OCI-M2 (cell line): ENCODE measurements around the gene SYNDIG1.

Source experiments
- DNase-seq: peaks from one replicate; lab custom pipeline; 2025; ENCODE audit not compliant: unreplicated experiment; lab: John Stamatoyannopoulos, UW

SYNDIG1 gene

GRCh38 chr20:24651171-24651975, 181.9 kb downstream of the SYNDIG1 start:
- DNase-seq: no peak

GRCh38 chr20:24651976-24652345, 182.5 kb downstream of the SYNDIG1 start:
- no peak for DNase-seq

GRCh38 chr20:24653306-24653705, 183.9 kb downstream of the SYNDIG1 start:
- DNase-seq: no peak

GRCh38 chr20:24654425-24654824, 185.0 kb downstream of the SYNDIG1 start:
- no peak for DNase-seq

- no peak for DNase-seq
These were observed 187.0 kb downstream of the SYNDIG1 start for GRCh38 chr20:24656391-24656790.

- no peak for DNase-seq
These were observed 187.8 kb downstream of the SYNDIG1 start for GRCh38 chr20:24657196-24657595.

GRCh38 chr20:24657878-24658620, 188.6 kb downstream of the SYNDIG1 start:
- DNase-seq: no peak

- no peak for DNase-seq
These were observed 189.7 kb downstream of the SYNDIG1 start for GRCh38 chr20:24658920-24659660.

GRCh38 chr20:24659835-24660234, 190.4 kb downstream of the SYNDIG1 start:
- no peak for DNase-seq

- no peak for DNase-seq
These were observed 191.2 kb downstream of the SYNDIG1 start for GRCh38 chr20:24660651-24661050.

- DNase-seq: no peak
These were observed 191.8 kb downstream of the SYNDIG1 start for GRCh38 chr20:24661255-24661654.

GRCh38 chr20:24662322-24662721, 192.9 kb downstream of the SYNDIG1 start:
- no peak for DNase-seq

GRCh38 chr20:24662752-24663365, 193.4 kb downstream of the SYNDIG1 start:
- DNase-seq: no peak

GRCh38 chr20:24663496-24663895, 194.1 kb downstream of the SYNDIG1 start:
- DNase-seq: no peak

- no peak for DNase-seq
These were observed 195.0 kb downstream of the SYNDIG1 start for GRCh38 chr20:24664266-24664986.

GRCh38 chr20:24665196-24665595, 195.8 kb downstream of the SYNDIG1 start:
- no peak for DNase-seq

GRCh38 chr20:24665741-24666191, 196.3 kb downstream of the SYNDIG1 start:
- no peak for DNase-seq

- no peak for DNase-seq
These were observed 198.4 kb downstream of the SYNDIG1 start for GRCh38 chr20:24667689-24668383.

GRCh38 chr20:24668384-24668702, 198.9 kb downstream of the SYNDIG1 start:
- no peak for DNase-seq

GRCh38 chr20:24668791-24669190, 199.4 kb downstream of the SYNDIG1 start:
- no peak for DNase-seq
